Fibroblast of gingiva (primary cell): Measurements from ENCODE around the gene BRINP3.
"Not testable (repeated sequence)": the region's sequence is repeated elsewhere in the genome, so short reads cannot be mapped to it uniquely, and the experiment has no call there.

Experiments
- DNase-seq: peaks from one replicate; pipeline ENCODE4 v3.0.0-alpha.2; 2011; ENCODE audit warnings: low read depth

Gene BRINP3

GRCh38 chr1:190179817-190180216, 297.8 kb downstream of the BRINP3 start:
- DNase-seq, result no peak

GRCh38 chr1:190178827-190179226, 298.8 kb downstream of the BRINP3 start:
- no peak for DNase-seq

- no peak for DNase-seq
Measured at GRCh38 chr1:190177555-190177954, 300.1 kb downstream of the BRINP3 start.

- DNase-seq, result no peak
Measured at GRCh38 chr1:190176776-190177175, 300.9 kb downstream of the BRINP3 start.

- DNase-seq, result no peak
Measured at GRCh38 chr1:190175320-190175719, 302.3 kb downstream of the BRINP3 start.

- no peak for DNase-seq
Measured at GRCh38 chr1:190172651-190173430, 304.8 kb downstream of the BRINP3 start.

- no peak for DNase-seq
Measured at GRCh38 chr1:190170321-190170720, 307.3 kb downstream of the BRINP3 start.

- DNase-seq, result no peak
Measured at GRCh38 chr1:190169311-190170067, 308.2 kb downstream of the BRINP3 start.

GRCh38 chr1:190168893-190169280, 308.8 kb downstream of the BRINP3 start:
- DNase-seq, result no peak

- no peak for DNase-seq
Measured at GRCh38 chr1:190168116-190168892, 309.4 kb downstream of the BRINP3 start.

- DNase-seq, result no peak
Measured at GRCh38 chr1:190159146-190159545, 318.5 kb downstream of the BRINP3 start.

- no peak for DNase-seq
Measured at GRCh38 chr1:190154744-190155143, 322.9 kb downstream of the BRINP3 start.

- no peak for DNase-seq
Measured at GRCh38 chr1:190147616-190148015, 330.0 kb downstream of the BRINP3 start.

- DNase-seq, result no peak
Measured at GRCh38 chr1:190144650-190145049, 333.0 kb downstream of the BRINP3 start.

GRCh38 chr1:190140644-190141043, 337.0 kb downstream of the BRINP3 start:
- no peak for DNase-seq

- no peak for DNase-seq
Measured at GRCh38 chr1:190138702-190139101, 339.0 kb downstream of the BRINP3 start.

- DNase-seq, result no peak
Measured at GRCh38 chr1:190138266-190138665, 339.4 kb downstream of the BRINP3 start.

GRCh38 chr1:190129366-190129765, 348.3 kb downstream of the BRINP3 start:
- no peak for DNase-seq

- DNase-seq, result no peak
Measured at GRCh38 chr1:190126728-190127127, 350.9 kb downstream of the BRINP3 start.

- no peak for DNase-seq
Measured at GRCh38 chr1:190124068-190124467, 353.6 kb downstream of the BRINP3 start.

GRCh38 chr1:190120564-190120963, 357.1 kb downstream of the BRINP3 start:
- not testable (repeated sequence) for DNase-seq

GRCh38 chr1:190119683-190120082, 358.0 kb downstream of the BRINP3 start:
- DNase-seq, result no peak

- no peak for DNase-seq
Measured at GRCh38 chr1:190116921-190117320, 360.7 kb downstream of the BRINP3 start.
